GM06990 (cell line): Measurements from ENCODE around the gene SRGAP1.

Experiments
- DNase-seq: peaks from one replicate; pipeline ENCODE4 v3.0.0-alpha.2; 2011; ENCODE audit not compliant: insufficient read length; ENCODE audit errors: extremely low read depth
- H3K27me3 ChIP-seq: replicated peaks from 2 replicates; pipeline ENCODE4 v1.6.0; 2011; ENCODE audit warnings: low read length; ENCODE audit not compliant: control insufficient read depth, insufficient read depth
- H3K36me3 ChIP-seq: 2 replicates; pipeline ENCODE4 v1.5.1; 2011; ENCODE audit warnings: low read length; ENCODE audit not compliant: control insufficient read depth, insufficient read depth
- H3K4me3 ChIP-seq: replicated peaks from 2 replicates; pipeline ENCODE4 v1.5.1; 2011; ENCODE audit warnings: low read depth, mild to moderate bottlenecking, control low read depth, low read length
- CTCF ChIP-seq: IDR thresholded peaks from 2 replicates; pipeline ENCODE4 v1.5.1; 2011; ENCODE audit warnings: low read length, control low read depth, mild to moderate bottlenecking, inconsistent platforms; ENCODE audit not compliant: insufficient read depth, poor library complexity, severe bottlenecking

SRGAP1 gene

GRCh38 chr12:63823040-63823439 is 21.5 kb upstream of the SRGAP1 start:
- no peak for DNase-seq
- TF ChIP-seq CTCF = no peak
- no peaks in the 10 kb centered on the region for H3K36me3 ChIP-seq
- no peak overlapping the region for H3K4me3 ChIP-seq
- no peaks in the 10 kb centered on the region for H3K27me3 ChIP-seq

DNA sequence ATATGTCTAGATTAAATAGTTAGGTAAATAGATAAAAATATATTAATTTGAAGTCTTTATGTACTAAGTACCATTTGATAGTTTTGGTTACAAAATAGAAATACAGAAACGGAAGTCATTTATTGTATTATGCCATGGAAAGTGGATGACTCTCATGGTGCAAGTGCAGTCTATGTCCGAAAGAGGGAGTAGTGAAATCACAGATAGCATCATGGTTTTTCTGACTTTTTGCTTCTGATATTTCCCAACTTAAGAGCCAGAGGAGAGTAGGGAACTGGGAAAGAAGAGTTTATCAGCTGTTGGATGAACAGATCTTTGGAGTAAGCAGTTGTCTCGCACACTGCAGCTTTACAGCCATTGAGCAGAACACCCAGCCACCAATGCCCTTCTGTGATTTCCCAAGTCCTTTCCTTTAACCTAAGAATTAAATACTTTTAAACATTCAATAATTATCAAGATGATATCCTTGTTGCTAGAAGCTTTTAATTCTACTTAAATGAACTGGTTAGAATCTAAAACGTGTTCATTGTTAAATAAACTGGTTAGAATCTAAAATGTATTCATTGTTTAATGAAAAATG is 18.4 kb upstream of the SRGAP1 start:
- DNase-seq = no peak
- Histone ChIP-seq H3K4me3 (no peak overlapping the region), H3K36me3 (no peaks in the 10 kb centered on the region), H3K27me3 (no peaks in the 10 kb centered on the region)
- TF ChIP-seq CTCF = peak; percentile 77

GRCh38 chr12:63828867-63829266 is 15.6 kb upstream of the SRGAP1 start:
- TF ChIP-seq CTCF = no peak
- H3K36me3 ChIP-seq = no peaks in the 10 kb centered on the region
- no peak for DNase-seq
- no peaks in the 10 kb centered on the region for H3K27me3 ChIP-seq
- no peak overlapping the region for H3K4me3 ChIP-seq

DNA sequence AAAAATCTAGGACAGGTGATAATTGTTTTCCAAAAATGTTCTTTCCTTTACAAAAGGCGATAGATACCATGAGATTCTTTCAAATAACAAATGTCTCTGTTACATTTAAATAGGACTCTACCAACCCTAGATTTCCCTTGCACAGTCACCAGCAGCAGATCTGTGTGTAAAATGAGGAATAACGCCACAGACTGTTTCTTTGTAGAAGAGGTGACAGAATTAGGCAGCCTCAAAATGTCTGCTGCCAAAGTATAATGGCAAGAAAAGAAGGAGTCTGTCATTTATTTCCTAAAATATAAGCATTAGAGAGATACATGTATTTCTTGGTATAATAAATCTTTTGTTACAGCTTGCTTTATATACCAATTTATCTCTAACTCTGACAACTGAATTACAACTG is 8.5 kb upstream of the SRGAP1 start:
- DNase-seq = no peak
- Histone ChIP-seq H3K4me3 (no peak overlapping the region), H3K27me3 (no peaks in the 10 kb centered on the region), H3K36me3 (no peaks in the 10 kb centered on the region)
- TF ChIP-seq CTCF = no peak

DNA sequence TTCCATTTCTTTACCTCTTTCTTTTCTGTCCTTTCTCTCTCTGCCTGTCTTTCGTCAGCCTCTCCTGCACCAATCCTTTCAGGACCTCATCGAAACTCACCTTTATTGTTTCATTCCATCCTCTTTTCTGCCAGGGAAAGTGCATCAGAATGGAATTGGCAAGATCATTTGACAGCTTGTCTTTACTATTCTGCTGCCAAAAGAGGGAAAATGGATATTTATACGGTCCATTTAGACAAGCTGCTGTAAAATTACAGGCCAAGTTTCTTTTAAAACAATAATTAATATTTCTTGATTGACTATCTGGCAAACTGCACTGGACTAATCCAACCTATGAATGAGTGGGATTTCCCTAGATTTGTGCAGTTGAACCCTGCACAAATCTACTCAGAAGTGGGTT is 7.6 kb upstream of the SRGAP1 start:
- Histone ChIP-seq H3K36me3 (no peaks in the 10 kb centered on the region), H3K27me3 (no peaks in the 10 kb centered on the region), H3K4me3 (no peak overlapping the region)
- no peak for TF ChIP-seq CTCF
- DNase-seq = no peak

GRCh38 chr12:63838411-63838810 is 6.1 kb upstream of the SRGAP1 start:
- H3K4me3 ChIP-seq = no peak overlapping the region
- no peak for DNase-seq
- no peaks in the 10 kb centered on the region for H3K27me3 ChIP-seq
- TF ChIP-seq CTCF = no peak
- no peaks in the 10 kb centered on the region for H3K36me3 ChIP-seq
